ENCODE data around the gene RASA3. TPM values are rescaled to one million over a fixed set of nuclear protein-coding genes. Genes with fewer than 3 reads are reported as not detected.
"Not testable (repeated sequence)": the region's sequence is repeated elsewhere in the genome, so short reads cannot be mapped to it uniquely, and the experiment has no call there.

Gene RASA3
- polyA plus RNA-seq, 1 experiment, result 31.4 TPM

GRCh38 chr13:114118511-114119123, 13.8 kb downstream of the RASA3 start:
- TF ChIP-seq CTCF (IDR thresholded peaks at IDR 0.05; ENCODE audit: insufficient read depth, low read depth, low read length), result no peak
- Histone ChIP-seq H3K27me3 (ENCODE audit: control insufficient read depth, insufficient read depth, low read length) (no peaks in the 10 kb centered on the region), H3K4me3 (ENCODE audit: low read depth, low read length) (peak overlapping the region; percentile 4), H3K36me3 (ENCODE audit: control insufficient read depth, insufficient read depth, low read length) (no peaks in the 10 kb centered on the region)
- no peak for DNase-seq (ENCODE audit: low read depth)
- ChIA-PET POLR2A (interaction anchor here (0.6 to 1.0 kb wide), 3 partner anchors 51 to 249 kb away, joined by 4 to 9 read pairs (median 6); no protein-coding TSS in a partner anchor), CTCF (interaction anchor here (0.5 kb wide), 1 partner anchor 22 kb away, joined by 3 read pairs; no protein-coding TSS in a partner anchor)

- no peaks in the 10 kb centered on the region for H3K36me3 ChIP-seq (ENCODE audit: control insufficient read depth, insufficient read depth, low read length)
- CTCF ChIA-PET, result no interaction called here
- no peak for DNase-seq (ENCODE audit: low read depth)
- H3K27me3 ChIP-seq (ENCODE audit: control insufficient read depth, insufficient read depth, low read length), result no peaks in the 10 kb centered on the region
- TF ChIP-seq CTCF (IDR thresholded peaks at IDR 0.05; ENCODE audit: insufficient read depth, low read depth, low read length), result no peak
- 0 out of 2 replicates have a peak overlapping the region, but pooled peaks have one; percentile 5 for H3K4me3 ChIP-seq (ENCODE audit: low read depth, low read length)
- POLR2A ChIA-PET, result no interaction called here
Measured at GRCh38 chr13:114118086-114118485, 14.3 kb downstream of the RASA3 start.

GRCh38 chr13:114117341-114117874, 15.0 kb downstream of the RASA3 start:
- H3K36me3 ChIP-seq (ENCODE audit: control insufficient read depth, insufficient read depth, low read length); DNase-seq (ENCODE audit: low read depth); POLR2A ChIA-PET; H3K4me3 ChIP-seq (ENCODE audit: low read depth, low read length); CTCF ChIA-PET; H3K27me3 ChIP-seq (ENCODE audit: control insufficient read depth, insufficient read depth, low read length): not testable (repeated sequence)

GRCh38 chr13:114116734-114117133, 15.7 kb downstream of the RASA3 start:
- ChIA-PET CTCF (no interaction called here), POLR2A (no interaction called here)
- no peak for DNase-seq (ENCODE audit: low read depth)
- no peaks in the 10 kb centered on the region for H3K27me3 ChIP-seq (ENCODE audit: control insufficient read depth, insufficient read depth, low read length)
- no peak for TF ChIP-seq CTCF (IDR thresholded peaks at IDR 0.05; ENCODE audit: insufficient read depth, low read depth, low read length)
- no peak overlapping the region for H3K4me3 ChIP-seq (ENCODE audit: low read depth, low read length)
- no peaks in the 10 kb centered on the region; the same call in 1 of the 2 replicates for H3K36me3 ChIP-seq (ENCODE audit: control insufficient read depth, insufficient read depth, low read length)

GRCh38 chr13:114115796-114116195, 16.6 kb downstream of the RASA3 start:
- POLR2A ChIA-PET, result interaction anchor here (1.0 kb wide), 1 partner anchor 52 kb away, joined by 3 read pairs; no protein-coding TSS in a partner anchor
- DNase-seq (ENCODE audit: low read depth), result no peak
- Histone ChIP-seq H3K36me3 (ENCODE audit: control insufficient read depth, insufficient read depth, low read length) (no peaks in the 10 kb centered on the region; the same call in 1 of the 2 replicates), H3K27me3 (ENCODE audit: control insufficient read depth, insufficient read depth, low read length) (no peaks in the 10 kb centered on the region), H3K4me3 (ENCODE audit: low read depth, low read length) (no peak overlapping the region)
- TF ChIP-seq CTCF (IDR thresholded peaks at IDR 0.05; ENCODE audit: insufficient read depth, low read depth, low read length), result no peak
- CTCF ChIA-PET, result interaction anchor here (0.9 to 1.0 kb wide), 2 partner anchors 24 to 94 kb away, joined by 3 read pairs; no protein-coding TSS in a partner anchor

Data from BJ (cell line).